DOHH2 (cell line): ENCODE results near the gene GAPVD1.

Experiments
- H3F3A ChIP-seq: fragments of 200-600 bp; sonication (generic), shearing (Covaris generic); 2 replicates; pipeline ENCODE4 v1.6.0; 2016; ENCODE audit warnings: antibody characterized with exemption, mild to moderate bottlenecking; ENCODE audit not compliant: control insufficient read depth, insufficient read depth
- H3K27ac ChIP-seq: fragments of 200-600 bp; sonication (generic); 2 replicates; pipeline ENCODE4 v1.5.1; 2014; ENCODE audit warnings: low read depth, mild to moderate bottlenecking, low read length, moderate library complexity
- H3K27me3 ChIP-seq: fragments of 200-600 bp; sonication (generic); 2 replicates; pipeline ENCODE4 v1.6.1; 2014; ENCODE audit warnings: mild to moderate bottlenecking, low read length, mixed read lengths; ENCODE audit not compliant: control insufficient read depth
- H3K36me3 ChIP-seq: fragments of 200-600 bp; sonication (generic); 2 replicates; pipeline ENCODE4 v1.6.1; 2014; ENCODE audit warnings: mild to moderate bottlenecking, low read length, moderate library complexity, mixed read lengths; ENCODE audit not compliant: control insufficient read depth
- H3K4me1 ChIP-seq: fragments of 200-600 bp; sonication (generic); 2 replicates; pipeline ENCODE4 v1.6.1; 2014; ENCODE audit warnings: mild to moderate bottlenecking, low read length, mixed read lengths; ENCODE audit not compliant: control insufficient read depth
- H3K4me2 ChIP-seq: fragments of 200-600 bp; sonication (generic); 2 replicates; pipeline ENCODE4 v1.6.0; 2014; ENCODE audit warnings: mild to moderate bottlenecking, low read length, moderate library complexity
- H3K4me3 ChIP-seq: fragments of 200-600 bp; sonication (generic); 2 replicates; pipeline ENCODE4 v1.5.1; 2014; ENCODE audit warnings: mild to moderate bottlenecking, low read length, mixed read lengths
- H3K79me2 ChIP-seq: fragments of 200-600 bp; sonication (generic); 2 replicates; pipeline ENCODE4 v1.6.1; 2014; ENCODE audit warnings: mild to moderate bottlenecking, low read length, mixed read lengths; ENCODE audit not compliant: control insufficient read depth
- H3K9me2 ChIP-seq: fragments of 200-600 bp; sonication (generic); replicated peaks from 2 replicates; pipeline ENCODE4 v1.6.1; 2014; ENCODE audit warnings: mild to moderate bottlenecking, low read length, mixed read lengths; ENCODE audit not compliant: control insufficient read depth
- H3K9me3 ChIP-seq: fragments of 200-600 bp; sonication (generic); 2 replicates; pipeline ENCODE4 v1.6.1; 2014; ENCODE audit warnings: antibody characterized with exemption, low read length, mixed read lengths; ENCODE audit not compliant: control insufficient read depth, insufficient read depth
- H4K20me1 ChIP-seq: fragments of 200-600 bp; sonication (generic); 2 replicates; pipeline ENCODE4 v1.6.0; 2014; ENCODE audit warnings: low read depth, mild to moderate bottlenecking, antibody characterized with exemption, low read length, moderate library complexity; ENCODE audit not compliant: control insufficient read depth, insufficient read depth
- CTCF ChIP-seq: fragments of 200-600 bp; sonication (generic); IDR thresholded peaks from one replicate; pipeline ENCODE4 v1.5.1; 2014; ENCODE audit warnings: antibody characterized with exemption, mild to moderate bottlenecking, low read depth, low read length; ENCODE audit not compliant: poor library complexity, severe bottlenecking
- EZH2phosphoT487 ChIP-seq: fragments of 200-600 bp; sonication (generic); IDR thresholded peaks from 2 replicates; pipeline ENCODE4 v1.6.1; 2017; ENCODE audit warnings: borderline replicate concordance, mild to moderate bottlenecking, antibody characterized with exemption, low read length, moderate library complexity, mixed read lengths

Gene GAPVD1

GRCh38 chr9:125338929-125339328, 77.3 kb downstream of the GAPVD1 start:
- Histone ChIP-seq H3F3A (no peaks in the 10 kb centered on the region), H3K79me2 (no peaks in the 10 kb centered on the region), H3K4me3 (no peak overlapping the region), H3K36me3 (peaks cover 63% of the 10 kb centered on the region), H3K4me1 (no peaks in the 10 kb centered on the region), H3K27me3 (no peaks in the 10 kb centered on the region), H3K9me3 (no peaks in the 10 kb centered on the region), H3K9me2 (no peaks in the 10 kb centered on the region), H3K4me2 (no peak overlapping the region), H4K20me1 (no peaks in the 10 kb centered on the region), H3K27ac (no peak overlapping the region)
- TF ChIP-seq EZH2phosphoT487 (no peak), CTCF (no peak)

- Histone ChIP-seq H3F3A (no peaks in the 10 kb centered on the region), H3K9me3 (no peaks in the 10 kb centered on the region), H4K20me1 (no peaks in the 10 kb centered on the region), H3K27ac (no peak overlapping the region), H3K4me1 (no peaks in the 10 kb centered on the region), H3K4me3 (no peak overlapping the region), H3K79me2 (no peaks in the 10 kb centered on the region), H3K27me3 (no peaks in the 10 kb centered on the region), H3K36me3 (peaks cover 60% of the 10 kb centered on the region), H3K4me2 (no peak overlapping the region), H3K9me2 (no peaks in the 10 kb centered on the region)
- TF ChIP-seq EZH2phosphoT487, result no peak
- no peak for TF ChIP-seq CTCF
These were observed 79.9 kb downstream of the GAPVD1 start for GRCh38 chr9:125341566-125341965.

- Histone ChIP-seq H3K36me3 (peaks cover 53% of the 10 kb centered on the region), H3K79me2 (no peaks in the 10 kb centered on the region), H3K4me1 (no peaks in the 10 kb centered on the region), H4K20me1 (no peaks in the 10 kb centered on the region), H3K27ac (no peak overlapping the region), H3K9me3 (no peaks in the 10 kb centered on the region), H3K4me2 (no peak overlapping the region), H3K27me3 (no peaks in the 10 kb centered on the region), H3F3A (no peaks in the 10 kb centered on the region), H3K9me2 (no peaks in the 10 kb centered on the region), H3K4me3 (no peak overlapping the region)
- TF ChIP-seq EZH2phosphoT487 (no peak), CTCF (no peak)
These were observed 82.1 kb downstream of the GAPVD1 start for GRCh38 chr9:125343518-125344275.
